Bronchial smooth muscle cell (primary cell): ENCODE results near the gene CALY. TPM values are rescaled to one million over a fixed set of nuclear protein-coding genes. Genes with fewer than 3 reads are reported as not detected.

ENCODE experiments used
- total RNA-seq: library from RNA; depleted of rRNA; stranded (reverse); fragments of >200 nt; gene quantifications from 2 replicates; pipeline ENCODE4 v1.2.1, GENCODE V29; 2014

The CALY gene
- 0.16 TPM in 1 of 2 replicates, not detected in the other for total RNA-seq

DNA sequence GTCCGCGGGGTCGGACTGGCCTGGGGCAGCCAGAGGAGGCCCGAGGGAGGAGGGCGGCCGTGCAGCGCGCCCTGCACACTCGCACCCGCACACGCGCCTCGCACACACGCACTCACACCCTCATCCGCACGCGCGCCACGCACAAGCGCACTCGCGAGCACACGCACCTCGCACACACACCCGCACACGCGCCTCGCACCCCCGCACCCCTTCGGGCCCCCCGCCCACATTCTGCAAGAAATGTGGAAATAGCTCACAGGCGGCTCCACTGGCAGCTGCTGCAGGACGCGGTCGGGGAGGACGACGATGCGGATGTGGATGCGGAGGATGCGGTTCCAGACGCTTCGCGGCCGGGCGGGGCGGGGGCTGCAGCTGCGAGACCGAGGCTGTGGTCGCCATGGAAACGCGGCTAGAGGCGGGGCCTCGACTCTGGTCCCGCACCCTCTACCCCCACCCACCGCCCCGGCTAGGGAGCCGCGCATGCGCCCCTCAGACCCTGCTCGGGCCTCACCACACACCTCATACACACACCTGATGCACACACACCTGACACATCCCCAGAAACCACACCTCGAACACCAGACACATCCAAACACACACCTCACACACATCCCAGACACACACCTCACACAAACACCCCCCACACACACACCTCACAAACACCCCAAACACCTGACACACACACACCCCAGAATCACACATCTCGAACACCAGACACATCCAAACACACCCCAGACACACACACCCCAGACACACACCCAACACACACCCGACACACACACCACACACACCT is at the start of gene CALY:
Gene CALY (minus strand): TSS at position 320 of the 793 bp plus-strand sequence. CDS start 7,907 bp downstream, outside the sequence.

GRCh38 chr10:133379152-133379800 is 42.6 kb upstream of the CALY start, which contains the start of gene PAOX:
PAOX (plus strand) TSS chr10:133379262; CDS start chr10:133379317, 55 bp downstream.

GRCh38 chr10:133373174-133374090 is 36.7 kb upstream of the CALY start, which contains the start of gene ECHS1:
ECHS1 (minus strand) TSS chr10:133373354; CDS start chr10:133373333, 21 bp downstream.

GRCh38 chr10:133357285-133358161 is 20.8 kb upstream of the CALY start, which contains the start of gene FUOM:
FUOM (minus strand) TSS chr10:133358019; CDS start chr10:133358007, 12 bp downstream.

DNA sequence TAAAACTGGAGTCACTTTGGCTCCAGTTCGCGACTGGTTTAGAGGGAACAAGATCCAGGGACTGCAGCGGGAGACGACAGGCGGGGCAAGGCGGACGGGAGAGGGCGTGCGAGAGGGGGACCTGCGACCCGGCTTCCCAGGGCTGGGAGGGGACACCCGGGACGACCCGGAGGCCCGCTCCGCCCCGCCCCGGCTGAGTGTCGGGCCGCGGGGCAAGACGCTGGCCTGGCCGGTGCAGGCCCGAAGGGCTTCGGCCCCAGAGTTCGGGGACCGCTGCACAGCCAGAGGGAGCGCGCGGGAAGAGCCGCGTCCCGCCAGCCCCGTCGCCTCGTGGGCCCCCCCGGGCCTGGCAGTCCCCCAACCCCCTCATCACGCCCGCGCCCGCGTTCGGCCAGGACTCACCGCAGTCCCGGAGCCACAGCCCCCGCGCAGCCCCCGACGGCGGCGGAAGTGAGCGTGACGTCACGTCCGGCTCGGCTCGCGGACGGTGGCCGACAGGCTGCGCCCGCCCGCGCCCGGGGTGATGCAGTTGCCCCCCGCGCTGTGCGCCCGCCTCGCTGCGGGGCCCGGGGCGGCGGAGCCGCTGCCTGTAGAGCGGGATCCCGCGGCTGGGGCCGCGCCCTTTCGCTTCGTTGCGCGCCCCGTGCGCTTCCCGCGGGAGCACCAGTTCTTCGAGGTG is 28.1 kb downstream of the CALY start, which contains the start of the genes TUBGCP2 and ZNF511:
Gene TUBGCP2 (minus strand): TSS at position 452 of the 679 bp plus-strand sequence. CDS start 5,931 bp downstream, outside the sequence.
Gene ZNF511 (plus strand): TSS at position 494 of the 679 bp plus-strand sequence. CDS start 30 bp downstream, at position 524.

GRCh38 chr10:133276435-133277201 is 60.1 kb downstream of the CALY start, which contains the start of gene ADAM8:
ADAM8 (minus strand) TSS chr10:133276868; CDS start chr10:133276817, 51 bp downstream.

Other genes with a start within 250 kb of the CALY start
- gene ADGRA1, start 249.0 kb downstream of the CALY start, total RNA-seq: not detected in 2 replicates
- 0.47 and 3.3 TPM in 2 replicates for gene KNDC1, start 176.7 kb downstream of the CALY start, total RNA-seq
- not detected in 2 replicates for gene UTF1, start 106.7 kb downstream of the CALY start, total RNA-seq
- gene VENTX, start 99.0 kb downstream of the CALY start, total RNA-seq: not detected in 2 replicates
- 1.7 and 2.4 TPM in 2 replicates for gene ADAM8, start 60.0 kb downstream of the CALY start, total RNA-seq
- 62.6 and 70.2 TPM in 2 replicates for gene TUBGCP2, start 28.0 kb downstream of the CALY start, total RNA-seq
- gene ZNF511, start 28.0 kb downstream of the CALY start, total RNA-seq: 18.0 and 26.1 TPM in 2 replicates
- not detected in 2 replicates for gene PRAP1, start 10.5 kb upstream of the CALY start, total RNA-seq
- 11.0 and 18.8 TPM in 2 replicates for gene FUOM, start 21.1 kb upstream of the CALY start, total RNA-seq
- 49.7 and 55.3 TPM in 2 replicates for gene ECHS1, start 36.5 kb upstream of the CALY start, total RNA-seq
- 6.1 and 6.6 TPM in 2 replicates for gene PAOX, start 42.4 kb upstream of the CALY start, total RNA-seq
- 21.8 and 25.9 TPM in 2 replicates for gene MTG1, start 57.3 kb upstream of the CALY start, total RNA-seq
- gene SPRN, start 87.7 kb upstream of the CALY start, total RNA-seq: 0.17 and 0.63 TPM in 2 replicates
- gene SCART1, start 117.0 kb upstream of the CALY start, total RNA-seq: 3.7 and 4.7 TPM in 2 replicates
- gene CYP2E1, start 190.5 kb upstream of the CALY start, total RNA-seq: 0.47 and 0.52 TPM in 2 replicates
- under 0.01 TPM in 1 of 2 replicates, not detected in the other for gene SYCE1, start 228.7 kb upstream of the CALY start, total RNA-seq